Activated T-cell treated with anti-CD3 and anti-CD28 coated beads, Interleukin-2, amount 50 U/mL, for 4 hours (primary cell): ENCODE measurements around the gene C6orf163. TPM values are rescaled to one million over a fixed set of nuclear protein-coding genes. Genes with fewer than 3 reads are reported as not detected.

Source experiments
- ATAC-seq, 2 donors: fragments of 200-7000 bp; cut with Tn5 transposase; one replicate each; pipeline ENCODE4 v1.10.0; 2021
- DNase-seq: peaks from one replicate; pipeline ENCODE4 v3.0.0-alpha.2; 2020
- H3K27me3 Mint-ChIP-seq: one replicate; pipeline ENCODE4 v1.8.0; 2021; ENCODE audit warnings: low read depth, mixed read lengths
- H3K36me3 Mint-ChIP-seq: one replicate; pipeline ENCODE4 v1.8.0; 2022; ENCODE audit warnings: mixed read lengths; ENCODE audit not compliant: insufficient read depth
- H3K4me1 Mint-ChIP-seq: one replicate; pipeline ENCODE4 v1.8.0; 2021; ENCODE audit warnings: low read depth, mixed read lengths
- H3K4me3 Mint-ChIP-seq: one replicate; pipeline ENCODE4 v1.8.0; 2021; ENCODE audit warnings: mild to moderate bottlenecking, moderate library complexity, mixed read lengths
- H3K9me3 Mint-ChIP-seq: one replicate; pipeline ENCODE4 v1.8.0; 2021; ENCODE audit warnings: mixed read lengths
- total RNA-seq, 3 donors: library from RNA; stranded (reverse); gene quantifications; one replicate each; pipeline ENCODE4 v1.2.1, GENCODE V29; 2021

The C6orf163 gene
- total RNA-seq, 3 donors from 2014 or later, result 0.71 to 1.0 (median 0.76) TPM

DNA sequence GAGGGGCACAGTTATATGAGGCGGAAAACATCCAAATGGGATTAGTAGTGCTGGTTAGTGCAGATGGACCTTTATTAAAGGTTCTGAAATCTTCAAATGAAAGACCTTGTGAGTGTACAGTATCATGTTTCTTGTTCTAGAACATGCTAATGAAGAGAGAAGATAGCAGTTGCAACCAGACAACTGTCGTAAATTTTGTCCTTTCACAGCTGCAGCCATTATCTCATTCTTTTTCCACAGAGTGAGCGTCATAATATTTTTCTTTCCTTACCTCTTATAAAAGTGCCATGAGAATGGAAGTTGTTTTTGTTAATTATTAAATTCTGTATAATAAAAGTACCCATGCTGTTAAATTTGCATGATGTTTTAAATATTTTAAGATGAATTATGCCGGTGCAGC is 4.4 kb upstream of the C6orf163 start:
- Mint-ChIP-seq H3K9me3 (no peaks in the 10 kb centered on the region), H3K36me3 (peaks cover 22% of the 10 kb centered on the region), H3K4me1 (peaks cover 3% of the 10 kb centered on the region), H3K27me3 (no peaks in the 10 kb centered on the region), H3K4me3 (no peak overlapping the region)
- DNase-seq, result no peak
- ATAC-seq, result no peak

GRCh38 chr6:87341158-87341557 is 3.5 kb upstream of the C6orf163 start:
- no peaks in the 10 kb centered on the region for H3K9me3 Mint-ChIP-seq
- ATAC-seq, result no peak
- H3K36me3 Mint-ChIP-seq, result peaks cover 23% of the 10 kb centered on the region
- H3K27me3 Mint-ChIP-seq, result no peaks in the 10 kb centered on the region
- H3K4me1 Mint-ChIP-seq, result peaks cover 1% of the 10 kb centered on the region
- DNase-seq, result no peak
- H3K4me3 Mint-ChIP-seq, result no peak overlapping the region

DNA sequence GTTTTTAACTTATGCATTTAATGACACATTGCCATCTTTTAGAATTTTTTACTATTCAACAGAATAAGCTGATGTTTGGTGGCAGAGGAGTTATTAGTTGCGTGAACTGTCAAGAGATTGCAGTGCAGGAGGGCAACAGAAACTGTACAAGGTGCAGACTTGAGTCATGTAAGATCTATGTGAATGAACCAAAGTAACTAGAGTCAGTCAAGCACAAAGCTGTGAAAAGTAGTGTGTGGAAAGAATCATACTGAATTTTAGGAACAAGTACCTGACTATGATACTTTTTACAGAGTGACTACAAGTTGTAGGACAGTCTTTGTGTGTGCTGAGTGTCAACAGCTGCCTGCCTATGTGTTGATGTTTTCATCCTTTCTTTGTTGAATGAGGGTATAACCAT is 2.7 kb upstream of the C6orf163 start:
- DNase-seq (no peak), ATAC-seq (no peak)
- Mint-ChIP-seq H3K27me3 (no peaks in the 10 kb centered on the region), H3K36me3 (peaks cover 20% of the 10 kb centered on the region), H3K9me3 (no peaks in the 10 kb centered on the region), H3K4me3 (no peak overlapping the region), H3K4me1 (no peaks in the 10 kb centered on the region)

DNA sequence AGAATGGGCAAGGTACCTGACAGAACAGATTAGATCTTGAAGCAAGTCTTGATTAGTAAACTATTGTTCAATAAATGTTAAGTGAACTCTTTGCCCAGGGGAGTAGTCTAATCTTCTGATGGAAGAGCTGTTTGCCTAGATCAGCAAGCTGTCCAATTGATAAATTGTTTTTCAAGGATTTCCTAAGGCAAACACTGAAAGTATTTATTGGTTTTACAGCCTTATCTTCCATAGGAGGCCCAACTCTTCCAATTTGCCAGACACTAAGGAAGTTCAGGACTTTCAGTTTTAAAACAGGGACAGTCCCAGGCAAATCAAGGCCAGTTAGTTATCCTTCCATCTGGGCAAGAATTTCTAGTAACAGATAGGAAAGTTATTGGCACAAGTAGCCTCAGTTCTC is 1.8 kb upstream of the C6orf163 start:
- no peak for ATAC-seq
- DNase-seq, result no peak
- Mint-ChIP-seq H3K4me1 (no peaks in the 10 kb centered on the region), H3K4me3 (no peak overlapping the region), H3K9me3 (no peaks in the 10 kb centered on the region), H3K36me3 (peaks cover 23% of the 10 kb centered on the region), H3K27me3 (no peaks in the 10 kb centered on the region)

DNA sequence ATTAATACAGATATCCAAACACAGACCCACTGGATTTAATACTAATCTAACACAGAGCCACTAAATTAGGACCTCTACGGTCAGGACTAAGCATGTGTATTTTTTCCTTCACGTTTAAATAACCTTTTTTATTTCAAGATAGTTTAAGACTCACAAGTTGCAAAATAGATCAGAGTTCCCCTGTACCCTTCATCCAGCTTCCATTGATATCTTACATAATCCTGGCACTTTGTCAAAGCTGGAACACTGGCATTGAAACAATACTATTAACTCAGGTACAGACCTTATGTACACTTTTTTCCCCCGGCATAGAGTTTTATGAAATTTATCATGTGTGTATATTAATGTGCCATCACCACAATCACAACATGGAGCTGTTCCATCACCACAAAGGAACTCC is 2.1 kb downstream of the C6orf163 start:
- DNase-seq (no peak), ATAC-seq (no peak)
- H3K4me1 Mint-ChIP-seq, result no peaks in the 10 kb centered on the region
- H3K9me3 Mint-ChIP-seq, result no peaks in the 10 kb centered on the region
- H3K4me3 Mint-ChIP-seq, result no peak overlapping the region
- no peaks in the 10 kb centered on the region for H3K27me3 Mint-ChIP-seq
- peaks cover 12% of the 10 kb centered on the region for H3K36me3 Mint-ChIP-seq

GRCh38 chr6:87349896-87350295 is 5.3 kb downstream of the C6orf163 start:
- Mint-ChIP-seq H3K27me3 (no peaks in the 10 kb centered on the region), H3K4me3 (no peak overlapping the region), H3K9me3 (no peaks in the 10 kb centered on the region), H3K4me1 (no peaks in the 10 kb centered on the region), H3K36me3 (peaks cover 5% of the 10 kb centered on the region)
- ATAC-seq, result no peak
- no peak for DNase-seq

DNA sequence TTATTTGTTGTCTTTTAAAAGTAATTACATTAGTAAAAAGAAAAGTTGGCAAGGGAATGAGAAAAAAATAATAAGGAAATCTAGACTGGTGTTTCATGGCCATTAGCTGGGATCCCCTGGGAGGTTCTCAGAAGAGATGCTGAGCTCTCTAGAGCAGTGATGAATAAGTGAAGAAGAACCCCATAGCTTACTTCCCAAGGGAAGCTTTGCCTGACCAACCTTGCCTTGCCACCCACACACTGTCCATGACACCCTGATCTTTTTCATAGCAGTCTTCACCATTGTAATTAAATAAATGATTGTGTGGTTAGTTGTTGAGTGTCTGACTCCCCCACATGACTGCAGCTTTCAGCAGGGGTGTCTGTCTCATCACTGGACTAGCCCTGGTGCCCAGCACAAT is 5.9 kb downstream of the C6orf163 start:
- peaks cover 5% of the 10 kb centered on the region for H3K36me3 Mint-ChIP-seq
- H3K9me3 Mint-ChIP-seq, result no peaks in the 10 kb centered on the region
- DNase-seq (no peak), ATAC-seq (no peak)
- H3K27me3 Mint-ChIP-seq, result no peaks in the 10 kb centered on the region
- H3K4me3 Mint-ChIP-seq, result no peak overlapping the region
- no peaks in the 10 kb centered on the region for H3K4me1 Mint-ChIP-seq

DNA sequence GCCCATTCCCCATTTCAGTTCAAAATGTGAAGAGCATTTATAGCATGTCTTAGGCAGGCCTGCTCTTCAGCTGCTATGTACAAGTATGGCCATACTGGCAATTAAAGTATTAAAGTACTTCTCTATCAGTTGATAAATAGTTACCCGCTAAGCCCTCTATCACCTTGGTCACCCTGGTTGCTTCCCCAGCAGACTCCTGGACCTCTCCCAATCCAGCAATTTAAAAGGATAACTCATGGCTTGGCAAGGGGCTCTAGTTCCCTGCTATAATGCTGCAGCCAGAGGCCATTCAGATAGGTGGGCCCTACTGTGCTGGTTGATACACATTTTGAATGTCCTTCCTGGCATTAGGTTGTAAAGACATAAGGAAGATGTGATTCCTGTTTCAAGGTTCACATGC is 7.0 kb downstream of the C6orf163 start:
- Mint-ChIP-seq H3K4me1 (no peaks in the 10 kb centered on the region), H3K4me3 (no peak overlapping the region), H3K9me3 (no peaks in the 10 kb centered on the region), H3K27me3 (no peaks in the 10 kb centered on the region), H3K36me3 (peaks cover 3% of the 10 kb centered on the region)
- ATAC-seq (no peak), DNase-seq (no peak)

DNA sequence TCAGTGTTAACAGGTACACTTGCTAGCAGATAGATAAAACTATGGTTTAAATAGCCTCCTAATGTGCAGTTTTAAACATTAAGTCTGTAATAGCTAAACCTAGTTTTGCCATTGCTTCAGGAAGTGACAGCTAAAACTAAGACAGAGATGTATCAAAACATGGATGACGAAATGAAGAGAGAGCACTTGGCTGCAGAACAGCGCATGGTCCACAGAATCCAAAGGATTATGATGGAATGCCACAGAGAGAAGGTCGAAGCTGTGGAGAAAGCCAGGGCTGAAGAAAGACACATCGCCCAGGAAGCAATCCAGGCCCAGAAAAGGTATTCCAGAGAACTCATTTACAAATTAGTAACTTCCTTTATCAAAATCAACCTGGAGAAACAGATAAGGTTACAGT is 11.6 kb downstream of the C6orf163 start:
- H3K36me3 Mint-ChIP-seq, result peaks cover 2% of the 10 kb centered on the region
- no peak overlapping the region for H3K4me3 Mint-ChIP-seq
- ATAC-seq (no peak), DNase-seq (no peak)
- no peaks in the 10 kb centered on the region for H3K9me3 Mint-ChIP-seq
- H3K27me3 Mint-ChIP-seq, result no peaks in the 10 kb centered on the region
- H3K4me1 Mint-ChIP-seq, result no peaks in the 10 kb centered on the region

- H3K36me3 Mint-ChIP-seq, result peaks cover 3% of the 10 kb centered on the region
- ATAC-seq, result no peak
- no peaks in the 10 kb centered on the region for H3K9me3 Mint-ChIP-seq
- no peaks in the 10 kb centered on the region for H3K27me3 Mint-ChIP-seq
- no peak for DNase-seq
- H3K4me3 Mint-ChIP-seq, result no peak overlapping the region
- H3K4me1 Mint-ChIP-seq, result no peaks in the 10 kb centered on the region
Observed at GRCh38 chr6:87357479-87358196, 13.0 kb downstream of the C6orf163 start.

- ATAC-seq (no peak), DNase-seq (no peak)
- H3K27me3 Mint-ChIP-seq, result no peaks in the 10 kb centered on the region
- peaks cover 13% of the 10 kb centered on the region for H3K36me3 Mint-ChIP-seq
- peaks cover 7% of the 10 kb centered on the region for H3K9me3 Mint-ChIP-seq
- no peak overlapping the region for H3K4me3 Mint-ChIP-seq
- no peaks in the 10 kb centered on the region for H3K4me1 Mint-ChIP-seq
Observed at GRCh38 chr6:87364602-87365252, 20.1 kb downstream of the C6orf163 start.

GRCh38 chr6:87366072-87366827 is 21.6 kb downstream of the C6orf163 start:
- H3K4me1 Mint-ChIP-seq, result no peaks in the 10 kb centered on the region
- H3K36me3 Mint-ChIP-seq, result peaks cover 11% of the 10 kb centered on the region
- no peak for ATAC-seq
- H3K9me3 Mint-ChIP-seq, result peaks cover 7% of the 10 kb centered on the region
- DNase-seq, result no peak
- H3K4me3 Mint-ChIP-seq, result no peak overlapping the region
- no peaks in the 10 kb centered on the region for H3K27me3 Mint-ChIP-seq

DNA sequence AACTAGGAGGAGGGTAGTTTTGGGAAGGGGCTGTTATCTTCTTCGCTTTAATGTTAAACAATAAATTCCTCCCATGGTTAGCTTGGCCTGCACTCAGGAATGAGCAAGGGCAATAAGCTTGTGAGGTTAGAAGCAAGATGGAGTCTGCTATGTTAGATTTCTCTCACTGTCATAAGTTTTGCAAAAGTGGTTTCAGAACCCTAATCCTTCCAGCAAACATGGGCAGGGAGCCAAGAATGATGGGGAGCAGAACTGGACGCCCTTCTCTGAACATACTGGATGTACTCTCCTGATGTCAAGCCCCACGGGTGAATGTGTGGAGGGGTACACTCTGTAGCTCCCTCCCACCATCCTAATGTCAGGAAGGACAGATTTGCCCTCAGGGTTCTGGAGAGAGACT is 22.3 kb downstream of the C6orf163 start:
- no peaks in the 10 kb centered on the region for H3K27me3 Mint-ChIP-seq
- no peak for DNase-seq
- H3K4me1 Mint-ChIP-seq, result no peaks in the 10 kb centered on the region
- H3K36me3 Mint-ChIP-seq, result peaks cover 11% of the 10 kb centered on the region
- no peak overlapping the region for H3K4me3 Mint-ChIP-seq
- H3K9me3 Mint-ChIP-seq, result peaks cover 7% of the 10 kb centered on the region
- ATAC-seq, result no peak

- no peaks in the 10 kb centered on the region for H3K27me3 Mint-ChIP-seq
- DNase-seq (no peak), ATAC-seq (no peak)
- no peaks in the 10 kb centered on the region for H3K9me3 Mint-ChIP-seq
- no peak overlapping the region for H3K4me3 Mint-ChIP-seq
- peaks cover 1% of the 10 kb centered on the region for H3K36me3 Mint-ChIP-seq
- H3K4me1 Mint-ChIP-seq, result no peaks in the 10 kb centered on the region
Observed at GRCh38 chr6:87373377-87373776, 28.8 kb downstream of the C6orf163 start.

DNA sequence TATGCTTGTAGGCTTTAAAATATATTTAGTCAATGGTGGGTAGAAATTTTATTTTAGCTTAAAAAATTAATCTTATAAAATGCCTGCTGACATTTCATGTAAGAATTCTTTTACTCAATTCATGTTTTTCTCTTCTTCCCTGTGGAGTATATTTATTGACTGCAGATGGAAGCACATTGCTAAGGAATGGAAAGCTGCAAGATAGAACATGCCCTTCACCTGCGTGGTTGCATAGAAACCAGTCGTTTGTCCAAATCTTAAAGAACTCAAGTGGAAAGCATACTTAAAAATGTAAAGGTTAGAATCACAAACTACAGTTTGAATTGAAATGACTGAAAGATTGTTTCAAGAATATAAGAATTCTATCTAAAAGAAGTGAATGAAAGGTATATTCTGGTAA is 30.7 kb downstream of the C6orf163 start:
- Mint-ChIP-seq H3K9me3 (no peaks in the 10 kb centered on the region), H3K27me3 (no peaks in the 10 kb centered on the region), H3K36me3 (peaks cover 1% of the 10 kb centered on the region), H3K4me3 (no peak overlapping the region), H3K4me1 (no peaks in the 10 kb centered on the region)
- DNase-seq, result no peak
- no peak for ATAC-seq
